HepG2 (cell line): ENCODE measurements around the gene SMARCC1. TPM values are rescaled to one million over a fixed set of nuclear protein-coding genes. Genes with fewer than 3 reads are reported as not detected.
"Not testable (repeated sequence)": the region's sequence is repeated elsewhere in the genome, so short reads cannot be mapped to it uniquely, and the experiment has no call there.

Experiments used
- ATAC-seq: fragments of 200-7000 bp; cut with Tn5 transposase; 3 replicates; pipeline ENCODE4 v1.9.1; 2020; ENCODE audit warnings: mild to moderate bottlenecking, moderate library complexity
- BruUV-seq: library from RNA; stranded (reverse); fragments of 400-500 nt; replicated peaks from 2 replicates; lab custom pipeline; 2021; lab: Mats Ljungman, UMichigan
- CTCF ChIA-PET: fragments of 300-600 bp; formaldehyde crosslinking; extraction: SDS; loops from one replicate; lab custom pipeline; 2021; ENCODE audit warnings: low total read pairs, inconsistent platforms, low intra/inter-chr PET ratio; lab: Yijun Ruan, JAX
- POLR2A ChIA-PET: fragments of 350-600 bp; sonication (Branson Sonifier 250); formaldehyde crosslinking; loops from one replicate; lab custom pipeline; 2020; ENCODE audit warnings: antibody characterized with exemption, inconsistent platforms; lab: Yijun Ruan, JAX
- DNase-seq: peaks from one replicate; pipeline ENCODE4 v3.0.0-alpha.2; 2015; ENCODE audit warnings: low spot score
- FAIRE-seq: peaks from 3 replicates; lab custom pipeline; 2011; peaks lifted over from hg19 to GRCh38; lab: Jason Lieb, UNC
- H2AFZ ChIP-seq: one replicate; pipeline ENCODE4 v1.6.1; 2011; ENCODE audit warnings: low read length, inconsistent platforms
- H3K27ac ChIP-seq: fragments of 300-600 bp; 3 replicates; pipeline ENCODE4 v1.8.0; 2011; ENCODE audit warnings: mixed run types, mild to moderate bottlenecking, mixed read lengths, low read length, inconsistent platforms; ENCODE audit not compliant: insufficient read depth; ENCODE audit errors: extremely low read length
- H3K27me3 ChIP-seq, 2 experiments: fragments of 200-600 bp in 1 of 2; 2 replicates in 1 of 2; 3 replicates in 1 of 2; pipeline versions ENCODE4 v1.6.0 to v1.8.0; 2011; ENCODE audit warnings: low read length in 2 of 2, mild to moderate bottlenecking in 2 of 2, moderate library complexity in 2 of 2, inconsistent platforms in 1 of 2; ENCODE audit not compliant: insufficient read depth in 2 of 2, control insufficient read depth in 1 of 2
- H3K36me3 ChIP-seq, 2 experiments: fragments of 200-600 bp in 1 of 2; replicated peaks in 1 of 2; 2 replicates in 1 of 2; 3 replicates in 1 of 2; pipeline versions ENCODE4 v1.5.1 to v1.8.0; 2011; ENCODE audit warnings: low read length in 2 of 2, inconsistent platforms in 1 of 2; ENCODE audit not compliant: insufficient read depth in 2 of 2, control insufficient read depth in 1 of 2
- H3K4me1 ChIP-seq: 2 replicates; pipeline ENCODE4 v1.5.1; 2012; ENCODE audit warnings: low read length, inconsistent platforms; ENCODE audit not compliant: insufficient read depth
- H3K4me2 ChIP-seq: 2 replicates; pipeline ENCODE4 v1.6.0; 2011; ENCODE audit warnings: low read depth, low read length, inconsistent platforms
- H3K4me3 ChIP-seq, 3 experiments: fragments of 200-600 bp in 1 of 3; sonication (generic), shearing (Covaris generic) in 1 of 3; replicated peaks in 1 of 3; 2 replicates each; pipeline ENCODE4 v1.5.1; 2011 to 2016; ENCODE audit warnings: low read length in 3 of 3, inconsistent platforms in 2 of 3, low read depth in 2 of 3, mild to moderate bottlenecking in 2 of 3, control low read depth in 1 of 3, mixed read lengths in 1 of 3; ENCODE audit not compliant: insufficient read depth in 1 of 3
- H3K79me2 ChIP-seq: one replicate; pipeline ENCODE4 v1.6.1; 2011; ENCODE audit warnings: low read length, inconsistent platforms; ENCODE audit not compliant: insufficient read depth
- H3K9ac ChIP-seq: 2 replicates; pipeline ENCODE4 v1.6.0; 2011; ENCODE audit warnings: mild to moderate bottlenecking, low read depth, low read length, inconsistent platforms; ENCODE audit not compliant: insufficient read depth
- H3K9me3 ChIP-seq: 2 replicates; pipeline ENCODE4 v1.5.1; 2012; ENCODE audit warnings: mild to moderate bottlenecking, low read length
- H4K20me1 ChIP-seq: 2 replicates; pipeline ENCODE4 v1.6.0; 2011; ENCODE audit warnings: inconsistent platforms, mild to moderate bottlenecking, low read length, moderate library complexity; ENCODE audit not compliant: insufficient read depth
- DZIP1 ChIP-seq: sonication (generic); formaldehyde crosslinking; IDR thresholded peaks from 2 replicates; pipeline ENCODE4 v1.5.0; 2020; ENCODE audit warnings: mild to moderate bottlenecking, missing genetic modification reagents
- ETS1 ChIP-seq: sonication (generic); formaldehyde crosslinking; IDR thresholded peaks from 2 replicates; pipeline ENCODE4 v1.4.0; 2020; ENCODE audit warnings: missing genetic modification reagents
- GFI1 ChIP-seq: sonication (generic); formaldehyde crosslinking; IDR thresholded peaks from 2 replicates; pipeline ENCODE4 v1.5.0; 2020; ENCODE audit warnings: missing genetic modification reagents, mild to moderate bottlenecking, borderline replicate concordance
- MEIS2 ChIP-seq: sonication (generic); formaldehyde crosslinking; IDR thresholded peaks from 2 replicates; pipeline ENCODE4 v1.9.0; 2021; ENCODE audit warnings: mild to moderate bottlenecking, missing genetic modification reagents
- SALL2 ChIP-seq: sonication (generic); formaldehyde crosslinking; IDR thresholded peaks from 2 replicates; pipeline ENCODE4 v1.8.1; 2023; ENCODE audit warnings: mild to moderate bottlenecking, missing genetic modification reagents, inconsistent platforms
- SPEN ChIP-seq: sonication (generic); formaldehyde crosslinking; IDR thresholded peaks from 2 replicates; pipeline ENCODE4 v1.5.1; 2020; ENCODE audit warnings: low read depth, mild to moderate bottlenecking, missing genetic modification reagents
- ZFP62 ChIP-seq: sonication (generic); formaldehyde crosslinking; IDR thresholded peaks from 2 replicates; pipeline ENCODE4 v1.4.0; 2020; ENCODE audit warnings: missing genetic modification reagents
- ZNF343 ChIP-seq: sonication (generic); formaldehyde crosslinking; IDR thresholded peaks from 2 replicates; pipeline ENCODE4 v1.4.0; 2020; ENCODE audit warnings: mild to moderate bottlenecking, missing genetic modification reagents
- ZNF354B ChIP-seq: sonication (generic); formaldehyde crosslinking; IDR thresholded peaks from 2 replicates; pipeline ENCODE4 v1.8.0; 2022; ENCODE audit warnings: mild to moderate bottlenecking, missing genetic modification reagents
- ZNF549 ChIP-seq: sonication (generic); formaldehyde crosslinking; IDR thresholded peaks from 2 replicates; pipeline ENCODE4 v1.5.0; 2020; ENCODE audit warnings: missing genetic modification reagents
- ZNF7 ChIP-seq: IDR thresholded peaks from 2 replicates; pipeline ENCODE4 v1.6.1; 2016; ENCODE audit warnings: missing biosample characterization, missing genetic modification reagents
- ZNF883 ChIP-seq: sonication (generic); formaldehyde crosslinking; IDR thresholded peaks from 2 replicates; pipeline ENCODE4 v1.5.1; 2020; ENCODE audit warnings: mild to moderate bottlenecking, missing genetic modification reagents; ENCODE audit errors: not compliant biosample characterization
- ZSCAN5A ChIP-seq: sonication (generic); formaldehyde crosslinking; IDR thresholded peaks from 2 replicates; pipeline ENCODE4 v1.8.0; 2022; ENCODE audit warnings: mild to moderate bottlenecking, missing genetic modification reagents, borderline replicate concordance
- WGBS: methylation state at CpG from one replicate; pipeline ENCODE4 v1.1.6; 2017; ENCODE audit warnings: low lambda C conversion rate; 5-methylcytosine and 5-hydroxymethylcytosine counted together
- in situ Hi-C: cut with HindIII; loops from 2 replicates; pipeline ENCODE4 v1.10.0; 2017; ENCODE audit warnings: low pct_unique_long_range_greater_than_20kb; ENCODE audit not compliant: extremely low pct_ligation_motif_present
- intact Hi-C: fragments of 100-400 bp; cut with micrococcal nuclease; formaldehyde crosslinking; loops from one replicate; pipeline ENCODE4 v1.10.0; 2022; ENCODE audit not compliant: unreplicated experiment
- polyA plus RNA-seq, 8 experiments: library from polyadenylated mRNA; depleted of rRNA in 3 of 8; stranded (reverse) in 7 of 8; unstranded in 1 of 8; fragments of >200 nt; fragmentation: Illumina TruSeq in 4 of 8; extraction: Trizol in 4 of 8; gene quantifications; 2 replicates each; pipeline versions ENCODE4 v1.2.1 to v1.2.3, GENCODE V29; 2011 to 2016; ENCODE audit warnings: low read depth in 4 of 8, missing spikeins in 1 of 8, mixed read lengths in 1 of 8; ENCODE audit not compliant: insufficient read depth in 1 of 8
- total RNA-seq, 5 experiments: library from RNA; depleted of rRNA; stranded (reverse); fragments of >200 nt; fragmentation: Illumina TruSeq; extraction: Trizol; gene quantifications; 2 replicates each; pipeline ENCODE4 v1.2.3, GENCODE V29; 2016; ENCODE audit warnings: low read depth in 1 of 5

Gene SMARCC1
- total and polyA plus RNA-seq, 2 of the 13 experiments (the other 11 are each of a cell fraction or from before 2014, with no cell fraction given) = 47.9 to 58.4 TPM

- CTCF ChIA-PET, in situ Hi-C loops, DNase-seq, BruUV-seq, H3K27ac ChIP-seq, intact Hi-C loops, FAIRE-seq, H3K4me1 ChIP-seq, H2AFZ ChIP-seq, H3K4me2 ChIP-seq, H3K9ac ChIP-seq, ATAC-seq, POLR2A ChIA-PET, H3K27me3 ChIP-seq, H3K9me3 ChIP-seq, H3K4me3 ChIP-seq: not testable (repeated sequence)
- peaks cover 55% of the 10 kb centered on the region for H3K79me2 ChIP-seq
- H4K20me1 ChIP-seq = peaks cover 14% of the 10 kb centered on the region
- H3K36me3 ChIP-seq = peaks cover 4 to 26% of the 10 kb centered on the region in 2 experiments; a peak in 4 of 5 replicates
- WGBS = 98% methylated on average over 12 of the region's 12 CpGs
These were observed 30.8 kb downstream of the SMARCC1 start for GRCh38 chr3:47750811-47751354.

- Histone ChIP-seq H3K4me2 (no peak overlapping the region), H3K79me2 (peaks cover 49% of the 10 kb centered on the region), H3K36me3 (peaks cover 9 to 42% of the 10 kb centered on the region in 2 experiments), H3K9ac (no peak overlapping the region), H3K4me3 (no peak overlapping the region), H3K27me3 (no peaks in the 10 kb centered on the region), H2AFZ (no peak overlapping the region), H4K20me1 (peaks cover 9% of the 10 kb centered on the region), H3K4me1 (no peaks in the 10 kb centered on the region), H3K27ac (no peak overlapping the region), H3K9me3 (no peaks in the 10 kb centered on the region)
- DNase-seq (no peak), FAIRE-seq (no peak), ATAC-seq (no peak)
- CTCF ChIA-PET = no interaction called here
- POLR2A ChIA-PET = no interaction called here
- whole genome bisulfite sequencing = 95% methylated on average over 3 of the region's 3 CpGs
- TF ChIP-seq ZNF549 (CRISPR knock-in tag) (no peak), ZNF7 (CRISPR knock-in tag) (no peak), ZSCAN5A (CRISPR knock-in tag) (no peak), DZIP1 (CRISPR knock-in tag) (no peak), SALL2 (CRISPR knock-in tag) (no peak), ZNF343 (CRISPR knock-in tag) (no peak), ETS1 (CRISPR knock-in tag) (no peak), MEIS2 (CRISPR knock-in tag) (no peak), ZNF354B (CRISPR knock-in tag) (no peak), ZFP62 (CRISPR knock-in tag) (no peak), GFI1 (CRISPR knock-in tag) (no peak), SPEN (no peak), ZNF883 (CRISPR knock-in tag) (no peak)
- intact Hi-C loops = no loop called here
- BruUV-seq = no TSS peak
- in situ Hi-C loops = no loop called here
These were observed 34.1 kb downstream of the SMARCC1 start for GRCh38 chr3:47747558-47747957.
